ENCODE measurements around the gene PRKCB. TPM values are rescaled to one million over a fixed set of nuclear protein-coding genes. Genes with fewer than 3 reads are reported as not detected.
"Not testable (repeated sequence)": the region's sequence is repeated elsewhere in the genome, so short reads cannot be mapped to it uniquely, and the experiment has no call there.

PRKCB gene
- total and polyA plus RNA-seq, 2 experiments from 2014 or later = 0.70 to 0.92 TPM

DNA sequence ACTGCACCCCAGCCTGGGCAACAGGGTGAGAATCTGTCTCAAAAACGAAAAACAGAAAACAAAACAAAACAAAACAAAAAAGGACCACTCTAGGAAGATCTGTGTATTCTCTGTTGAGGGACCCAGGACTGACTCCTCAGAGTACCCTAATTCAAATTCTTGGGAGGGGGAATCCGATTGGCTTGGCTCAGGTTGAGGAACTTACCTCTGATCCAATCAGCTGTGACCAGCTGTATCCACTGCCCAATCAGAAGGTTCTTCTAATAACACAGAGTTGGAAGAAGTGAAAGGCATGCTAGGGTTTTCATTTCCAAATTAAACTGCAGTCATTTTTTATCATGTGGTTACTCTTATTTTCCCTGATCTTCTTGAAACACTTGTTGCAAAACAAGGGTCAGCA, 314.5 kb downstream of the PRKCB start:
- Histone ChIP-seq H4K20me1 (ENCODE audit: insufficient read depth, poor library complexity, severe bottlenecking) (no peaks in the 10 kb centered on the region), H3K4me3 (no peak overlapping the region), H3K9me2 (replicated peaks; ENCODE audit: insufficient read depth) (no peaks in the 10 kb centered on the region), H3K27ac (no peak overlapping the region), H3K4me2 (no peak overlapping the region), H3K36me3 (replicated peaks; ENCODE audit: insufficient read depth, low read depth) (no peaks in the 10 kb centered on the region), H2AFZ (no peak overlapping the region), H3K4me1 (ENCODE audit: insufficient read depth) (no peaks in the 10 kb centered on the region), H3K79me2 (no peaks in the 10 kb centered on the region), H3K27me3 (no peaks in the 10 kb centered on the region), H3K9me3 (ENCODE audit: low read depth) (no peaks in the 10 kb centered on the region)
- TF ChIP-seq EZH2 (IDR thresholded peaks at IDR 0.05; ENCODE audit: borderline replicate concordance) (no peak), EZH2phosphoT487 (IDR thresholded peaks at IDR 0.05; ENCODE audit: low read depth, severe bottlenecking, unreplicated experiment) (no peak)
- TF ChIP-seq, protein P1, sequence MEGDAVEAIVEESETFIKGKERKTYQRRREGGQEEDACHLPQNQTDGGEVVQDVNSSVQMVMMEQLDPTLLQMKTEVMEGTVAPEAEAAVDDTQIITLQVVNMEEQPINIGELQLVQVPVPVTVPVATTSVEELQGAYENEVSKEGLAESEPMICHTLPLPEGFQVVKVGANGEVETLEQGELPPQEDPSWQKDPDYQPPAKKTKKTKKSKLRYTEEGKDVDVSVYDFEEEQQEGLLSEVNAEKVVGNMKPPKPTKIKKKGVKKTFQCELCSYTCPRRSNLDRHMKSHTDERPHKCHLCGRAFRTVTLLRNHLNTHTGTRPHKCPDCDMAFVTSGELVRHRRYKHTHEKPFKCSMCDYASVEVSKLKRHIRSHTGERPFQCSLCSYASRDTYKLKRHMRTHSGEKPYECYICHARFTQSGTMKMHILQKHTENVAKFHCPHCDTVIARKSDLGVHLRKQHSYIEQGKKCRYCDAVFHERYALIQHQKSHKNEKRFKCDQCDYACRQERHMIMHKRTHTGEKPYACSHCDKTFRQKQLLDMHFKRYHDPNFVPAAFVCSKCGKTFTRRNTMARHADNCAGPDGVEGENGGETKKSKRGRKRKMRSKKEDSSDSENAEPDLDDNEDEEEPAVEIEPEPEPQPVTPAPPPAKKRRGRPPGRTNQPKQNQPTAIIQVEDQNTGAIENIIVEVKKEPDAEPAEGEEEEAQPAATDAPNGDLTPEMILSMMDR (IDR thresholded peaks at IDR 0.05; ENCODE audit: poor library complexity) = no peak
- no peak for DNase-seq (ENCODE audit: low spot score)
- WGBS (ENCODE audit: low lambda C conversion rate, missing lambda C conversion rate) = 88% methylated on average over 2 of the region's 2 CpGs

DNA sequence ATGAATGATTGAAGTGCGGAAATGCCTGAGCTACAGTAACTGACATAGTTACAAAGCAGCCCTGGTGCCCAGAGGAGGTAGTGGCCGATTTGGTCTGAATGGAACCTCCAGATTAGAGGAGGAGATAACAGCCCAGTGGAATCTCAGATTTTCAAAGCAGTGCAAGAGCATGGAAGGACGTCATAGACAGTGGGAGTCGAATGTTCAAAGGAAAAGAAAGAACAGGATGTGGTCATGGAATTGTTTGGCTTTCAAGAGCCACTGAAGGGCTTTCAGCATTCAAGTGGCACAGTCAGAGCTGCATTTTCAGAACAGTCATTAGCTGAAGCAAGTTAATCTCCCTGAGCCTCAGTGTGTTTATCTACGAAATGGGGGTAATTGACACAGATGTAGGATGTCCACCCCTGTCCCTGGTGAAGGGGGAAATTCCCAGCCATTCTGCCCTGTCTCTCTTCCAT, 315.7 kb downstream of the PRKCB start:
- Histone ChIP-seq H3K4me1 (ENCODE audit: insufficient read depth) (no peaks in the 10 kb centered on the region), H3K27me3 (no peaks in the 10 kb centered on the region), H3K9me3 (ENCODE audit: low read depth) (no peaks in the 10 kb centered on the region), H3K27ac (no peak overlapping the region), H3K4me2 (no peak overlapping the region), H4K20me1 (ENCODE audit: insufficient read depth, poor library complexity, severe bottlenecking) (no peaks in the 10 kb centered on the region), H3K4me3 (no peak overlapping the region), H2AFZ (no peak overlapping the region), H3K79me2 (no peaks in the 10 kb centered on the region), H3K36me3 (replicated peaks; ENCODE audit: insufficient read depth, low read depth) (no peaks in the 10 kb centered on the region), H3K9me2 (replicated peaks; ENCODE audit: insufficient read depth) (no peaks in the 10 kb centered on the region)
- WGBS (ENCODE audit: low lambda C conversion rate, missing lambda C conversion rate) = 43% methylated on average over 5 of the region's 5 CpGs
- TF ChIP-seq, protein P1 (IDR thresholded peaks at IDR 0.05; ENCODE audit: poor library complexity) = no peak
- TF ChIP-seq EZH2 (IDR thresholded peaks at IDR 0.05; ENCODE audit: borderline replicate concordance) (no peak), EZH2phosphoT487 (IDR thresholded peaks at IDR 0.05; ENCODE audit: low read depth, severe bottlenecking, unreplicated experiment) (no peak)
- DNase-seq (ENCODE audit: low spot score) = no peak

DNA sequence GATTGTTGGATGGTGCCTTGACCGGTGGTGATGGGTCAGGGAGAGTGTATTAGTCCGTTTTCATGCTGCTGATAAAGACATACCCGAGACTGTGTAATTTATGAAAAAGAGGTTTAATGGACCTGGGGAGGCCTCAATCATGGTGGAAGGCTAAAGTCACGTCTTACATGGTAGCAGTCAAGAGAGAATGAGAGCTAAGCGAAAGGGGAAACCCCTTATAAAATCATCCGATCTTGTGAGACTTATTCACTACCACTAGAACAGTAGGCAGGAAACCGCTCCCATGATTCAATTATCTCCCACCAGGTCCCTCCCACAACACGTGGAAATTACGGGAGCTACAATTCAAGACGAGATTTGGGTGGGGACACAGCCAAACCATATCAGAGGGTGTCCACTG, 316.3 kb downstream of the PRKCB start:
- H3K79me2 ChIP-seq; H2AFZ ChIP-seq; H3K36me3 ChIP-seq (replicated peaks; ENCODE audit: insufficient read depth, low read depth); H3K4me1 ChIP-seq (ENCODE audit: insufficient read depth); H3K9me3 ChIP-seq (ENCODE audit: low read depth); H3K27me3 ChIP-seq; H3K9me2 ChIP-seq (replicated peaks; ENCODE audit: insufficient read depth); H4K20me1 ChIP-seq (ENCODE audit: insufficient read depth, poor library complexity, severe bottlenecking); H3K4me3 ChIP-seq; H3K27ac ChIP-seq; DNase-seq (ENCODE audit: low spot score); H3K4me2 ChIP-seq: not testable (repeated sequence)
- 86% methylated on average over 10 of the region's 10 CpGs for WGBS (ENCODE audit: low lambda C conversion rate, missing lambda C conversion rate)

DNA sequence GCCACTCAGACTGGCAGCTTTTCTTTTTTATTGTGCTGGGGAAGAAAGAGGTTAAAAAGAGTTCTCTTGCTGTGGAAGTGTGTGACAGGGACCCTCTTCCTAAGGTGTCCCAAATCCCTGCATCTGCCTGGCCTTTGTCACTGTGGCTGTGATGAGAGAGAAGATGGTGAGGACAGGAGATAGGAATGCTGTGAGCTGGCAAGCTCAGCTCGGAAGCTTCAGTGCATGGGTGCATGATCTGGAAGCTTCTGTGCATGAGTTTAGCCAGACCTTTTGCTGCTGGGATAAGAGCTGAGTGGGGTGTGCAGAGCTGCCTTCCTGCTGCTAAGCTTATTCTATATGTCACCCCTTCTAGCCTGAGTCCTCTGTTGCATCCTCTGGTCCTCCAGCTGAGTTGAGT, 317.0 kb downstream of the PRKCB start:
- no peak overlapping the region for H3K4me2 ChIP-seq
- 60% methylated on average over 1 of the region's 1 CpG for WGBS (ENCODE audit: low lambda C conversion rate, missing lambda C conversion rate)
- no peaks in the 10 kb centered on the region for H4K20me1 ChIP-seq (ENCODE audit: insufficient read depth, poor library complexity, severe bottlenecking)
- H3K9me3 ChIP-seq (ENCODE audit: low read depth) = no peaks in the 10 kb centered on the region
- no peaks in the 10 kb centered on the region for H3K36me3 ChIP-seq (replicated peaks; ENCODE audit: insufficient read depth, low read depth)
- no peaks in the 10 kb centered on the region for H3K9me2 ChIP-seq (replicated peaks; ENCODE audit: insufficient read depth)
- no peak overlapping the region for H3K4me3 ChIP-seq
- no peaks in the 10 kb centered on the region for H3K79me2 ChIP-seq
- no peak for TF ChIP-seq EZH2phosphoT487 (IDR thresholded peaks at IDR 0.05; ENCODE audit: low read depth, severe bottlenecking, unreplicated experiment)
- TF ChIP-seq, protein P1 (IDR thresholded peaks at IDR 0.05; ENCODE audit: poor library complexity) = no peak
- no peak for TF ChIP-seq EZH2 (IDR thresholded peaks at IDR 0.05; ENCODE audit: borderline replicate concordance)
- no peaks in the 10 kb centered on the region for H3K4me1 ChIP-seq (ENCODE audit: insufficient read depth)
- DNase-seq (ENCODE audit: low spot score) = peak; percentile 7
- no peak overlapping the region for H2AFZ ChIP-seq
- no peak overlapping the region for H3K27ac ChIP-seq
- no peaks in the 10 kb centered on the region for H3K27me3 ChIP-seq
